ENCODE data around the gene FARP1. TPM values are rescaled to one million over a fixed set of nuclear protein-coding genes. Genes with fewer than 3 reads are reported as not detected.

The FARP1 gene
- total and polyA plus RNA-seq, 4 experiments from 2014 or later = 0.26 to 1.5 (median 0.42) TPM; not detected in 1

- Histone ChIP-seq H3K4me3 (ENCODE audit: low read length in 2 of 2) (no peak overlapping the region), H3K27ac (ENCODE audit: low read depth, low read length) (no peak overlapping the region), H3K36me3 (ENCODE audit: insufficient read depth, low read length) (peaks cover 69% of the 10 kb centered on the region), H3K27me3 (ENCODE audit: insufficient read depth, low read length) (no peaks in the 10 kb centered on the region), H3K4me1 (ENCODE audit: insufficient read depth, low read length) (no peaks in the 10 kb centered on the region), H3K9me3 (ENCODE audit: control insufficient read depth in 1 of 2, low read length in 2 of 2) (no peaks in the 10 kb centered on the region)
- Mint-ChIP-seq H3K27ac (peak overlapping the region in 5 of 7 donors; percentile 4 to 70 (median 57)), H3K9me3 (no peaks in the 10 kb centered on the region), H3K27me3 (no peaks in the 10 kb centered on the region), H3K36me3 (peaks cover 51 to 76% of the 10 kb centered on the region in 2 donors), H3K4me1 (peaks cover 3 to 17% (median 11%) of the 10 kb centered on the region in 4 donors), H3K4me3 (no peak overlapping the region)
- no peak for DNase-seq
- intact Hi-C loops (cut with micrococcal nuclease) = no loop called here
- ChIA-PET POLR2A (ENCODE audit: partially characterized antibody) (no interaction called here), CTCF (ENCODE audit: partially characterized antibody) (interaction anchor here (0.9 kb wide), 1 partner anchor 20 kb away, joined by 3 read pairs; no protein-coding TSS in a partner anchor)
These were observed 318.8 kb downstream of the FARP1 start for GRCh38 chr13:98461486-98462240.

- no peak overlapping the region for H3K4me3 ChIP-seq (ENCODE audit: low read length in 2 of 2)
- Mint-ChIP-seq H3K4me1 (peaks cover 7 to 19% (median 14%) of the 10 kb centered on the region in 4 donors), H3K4me3 (no peak overlapping the region), H3K9me3 (no peaks in the 10 kb centered on the region), H3K27ac (peak overlapping the region; percentile 42 to 90 (median 60)), H3K27me3 (no peaks in the 10 kb centered on the region), H3K36me3 (peaks cover 57 to 78% of the 10 kb centered on the region in 2 donors)
- no peak for DNase-seq
- ChIA-PET CTCF (ENCODE audit: partially characterized antibody) (interaction anchor here (0.9 to 7.3 kb wide), 2 partner anchors 16 to 20 kb away, joined by 3 to 45 read pairs; no protein-coding TSS in a partner anchor), POLR2A (ENCODE audit: partially characterized antibody) (no interaction called here)
- intact Hi-C loops (cut with micrococcal nuclease) = no loop called here
- H3K27me3 ChIP-seq (ENCODE audit: insufficient read depth, low read length) = no peaks in the 10 kb centered on the region
- H3K9me3 ChIP-seq (ENCODE audit: control insufficient read depth in 1 of 2, low read length in 2 of 2) = no peaks in the 10 kb centered on the region
- H3K36me3 ChIP-seq (ENCODE audit: insufficient read depth, low read length) = peaks cover 68% of the 10 kb centered on the region
- H3K27ac ChIP-seq (ENCODE audit: low read depth, low read length) = no peak overlapping the region
- no peaks in the 10 kb centered on the region for H3K4me1 ChIP-seq (ENCODE audit: insufficient read depth, low read length)
These were observed 319.5 kb downstream of the FARP1 start for GRCh38 chr13:98462241-98462882.

- Mint-ChIP-seq H3K36me3 (peaks cover 58 to 79% of the 10 kb centered on the region in 2 donors), H3K4me1 (peaks cover 9 to 25% (median 16%) of the 10 kb centered on the region in 4 donors), H3K4me3 (no peak overlapping the region), H3K9me3 (no peaks in the 10 kb centered on the region), H3K27me3 (no peaks in the 10 kb centered on the region), H3K27ac (peak overlapping the region in 6 of 7 donors; percentile 37 to 75 (median 58))
- ChIA-PET CTCF (ENCODE audit: partially characterized antibody) (interaction anchor here (6.7 to 7.3 kb wide), 2 partner anchors 17 to 190 kb away, joined by 45 to 48 read pairs; no protein-coding TSS in a partner anchor), POLR2A (ENCODE audit: partially characterized antibody) (no interaction called here)
- Histone ChIP-seq H3K36me3 (ENCODE audit: insufficient read depth, low read length) (peaks cover 64% of the 10 kb centered on the region), H3K4me1 (ENCODE audit: insufficient read depth, low read length) (no peaks in the 10 kb centered on the region), H3K27ac (ENCODE audit: low read depth, low read length) (no peak overlapping the region), H3K27me3 (ENCODE audit: insufficient read depth, low read length) (no peaks in the 10 kb centered on the region), H3K4me3 (ENCODE audit: low read length in 2 of 2) (no peak overlapping the region), H3K9me3 (ENCODE audit: control insufficient read depth in 1 of 2, low read length in 2 of 2) (no peaks in the 10 kb centered on the region)
- DNase-seq = no peak
- intact Hi-C loops (cut with micrococcal nuclease) = no loop called here
These were observed 320.1 kb downstream of the FARP1 start for GRCh38 chr13:98462946-98463345.

- peak in 1 of 5 donors; percentile 24 for DNase-seq
- ChIA-PET CTCF (ENCODE audit: partially characterized antibody) (interaction anchor here (0.7 to 7.3 kb wide), 14 partner anchors 9 to 186 kb away, joined by 3 to 48 read pairs (median 4); no protein-coding TSS in a partner anchor), POLR2A (ENCODE audit: partially characterized antibody) (interaction anchor here (1.0 to 1.4 kb wide), 3 partner anchors 104 to 111 kb away, joined by 3 to 5 read pairs (median 3); partner anchors contain the start of gene STK24)
- peak overlapping the region in 6 of 7 donors; percentile 47 to 73 (median 58) for H3K27ac Mint-ChIP-seq
- no peaks in the 10 kb centered on the region for H3K4me1 ChIP-seq (ENCODE audit: insufficient read depth, low read length)
- H3K27me3 ChIP-seq (ENCODE audit: insufficient read depth, low read length) = no peaks in the 10 kb centered on the region
- peaks cover 16 to 35% (median 25%) of the 10 kb centered on the region in 4 donors for H3K4me1 Mint-ChIP-seq
- H3K4me3 Mint-ChIP-seq = no peak overlapping the region
- H3K36me3 Mint-ChIP-seq = peaks cover 48 to 74% of the 10 kb centered on the region in 2 donors
- H3K4me3 ChIP-seq (ENCODE audit: low read length in 2 of 2) = no peak overlapping the region
- intact Hi-C loops (cut with micrococcal nuclease) = no loop called here
- no peak overlapping the region for H3K27ac ChIP-seq (ENCODE audit: low read depth, low read length)
- H3K36me3 ChIP-seq (ENCODE audit: insufficient read depth, low read length) = peaks cover 56% of the 10 kb centered on the region
- H3K9me3 Mint-ChIP-seq = no peaks in the 10 kb centered on the region
- no peaks in the 10 kb centered on the region for H3K9me3 ChIP-seq (ENCODE audit: control insufficient read depth in 1 of 2, low read length in 2 of 2)
- no peaks in the 10 kb centered on the region for H3K27me3 Mint-ChIP-seq
These were observed 323.8 kb downstream of the FARP1 start for GRCh38 chr13:98466634-98467236.

GRCh38 chr13:98467263-98467985 lies 324.5 kb downstream of the FARP1 start:
- H3K9me3 ChIP-seq (ENCODE audit: control insufficient read depth in 1 of 2, low read length in 2 of 2) = no peaks in the 10 kb centered on the region
- intact Hi-C loops (cut with micrococcal nuclease) = no loop called here
- no peaks in the 10 kb centered on the region for H3K27me3 ChIP-seq (ENCODE audit: insufficient read depth, low read length)
- Mint-ChIP-seq H3K27ac (peak overlapping the region in 6 of 7 donors; percentile 16 to 84 (median 60)), H3K4me3 (no peak overlapping the region), H3K4me1 (peaks cover 19 to 39% (median 27%) of the 10 kb centered on the region in 4 donors), H3K9me3 (no peaks in the 10 kb centered on the region), H3K36me3 (peaks cover 50 to 76% of the 10 kb centered on the region in 2 donors), H3K27me3 (no peaks in the 10 kb centered on the region)
- H3K4me1 ChIP-seq (ENCODE audit: insufficient read depth, low read length) = no peaks in the 10 kb centered on the region
- ChIA-PET CTCF (ENCODE audit: partially characterized antibody) (interaction anchor here (0.8 to 7.3 kb wide), 12 partner anchors 8 to 185 kb away, joined by 3 to 48 read pairs (median 5); no protein-coding TSS in a partner anchor), POLR2A (ENCODE audit: partially characterized antibody) (interaction anchor here (1.3 to 1.4 kb wide), 3 partner anchors 9 to 110 kb away, joined by 3 to 5 read pairs (median 3); partner anchors contain the start of gene STK24)
- no peak overlapping the region for H3K27ac ChIP-seq (ENCODE audit: low read depth, low read length)
- H3K36me3 ChIP-seq (ENCODE audit: insufficient read depth, low read length) = peaks cover 56% of the 10 kb centered on the region
- DNase-seq = no peak
- H3K4me3 ChIP-seq (ENCODE audit: low read length in 2 of 2) = no peak overlapping the region

GRCh38 chr13:98468361-98468760 lies 325.5 kb downstream of the FARP1 start:
- POLR2A ChIA-PET (ENCODE audit: partially characterized antibody) = interaction anchor here (1.4 kb wide), 1 partner anchor 8 kb away, joined by 3 read pairs; no protein-coding TSS in a partner anchor
- Histone ChIP-seq H3K4me3 (ENCODE audit: low read length in 2 of 2) (no peak overlapping the region), H3K27ac (ENCODE audit: low read depth, low read length) (no peak overlapping the region), H3K9me3 (ENCODE audit: control insufficient read depth in 1 of 2, low read length in 2 of 2) (no peaks in the 10 kb centered on the region), H3K36me3 (ENCODE audit: insufficient read depth, low read length) (peaks cover 49% of the 10 kb centered on the region), H3K4me1 (ENCODE audit: insufficient read depth, low read length) (no peaks in the 10 kb centered on the region), H3K27me3 (ENCODE audit: insufficient read depth, low read length) (no peaks in the 10 kb centered on the region)
- no peaks in the 10 kb centered on the region for H3K27me3 Mint-ChIP-seq
- CTCF ChIA-PET (ENCODE audit: partially characterized antibody) = interaction anchor here (0.7 to 7.3 kb wide), 4 partner anchors 22 to 184 kb away, joined by 3 to 48 read pairs (median 24); no protein-coding TSS in a partner anchor
- intact Hi-C loops (cut with micrococcal nuclease) = no loop called here
- H3K36me3 Mint-ChIP-seq = peaks cover 50 to 75% of the 10 kb centered on the region in 2 donors
- no peak overlapping the region for H3K4me3 Mint-ChIP-seq
- peaks cover 20 to 38% (median 26%) of the 10 kb centered on the region in 4 donors for H3K4me1 Mint-ChIP-seq
- no peak for DNase-seq
- peaks cover 0 to 4% (median 0%) of the 10 kb centered on the region in 8 donors for H3K9me3 Mint-ChIP-seq
- peak overlapping the region in 2 of 7 donors; percentile 53 to 84 for H3K27ac Mint-ChIP-seq
